NCI-H1105 (cell line): ENCODE results near the gene LCN12.

ENCODE experiments used
- DNase-seq: peaks from one replicate; lab custom pipeline; 2025; lab: John Stamatoyannopoulos, UW

The LCN12 gene, protein sequence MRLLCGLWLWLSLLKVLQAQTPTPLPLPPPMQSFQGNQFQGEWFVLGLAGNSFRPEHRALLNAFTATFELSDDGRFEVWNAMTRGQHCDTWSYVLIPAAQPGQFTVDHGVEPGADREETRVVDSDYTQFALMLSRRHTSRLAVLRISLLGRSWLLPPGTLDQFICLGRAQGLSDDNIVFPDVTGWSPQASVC

DNA sequence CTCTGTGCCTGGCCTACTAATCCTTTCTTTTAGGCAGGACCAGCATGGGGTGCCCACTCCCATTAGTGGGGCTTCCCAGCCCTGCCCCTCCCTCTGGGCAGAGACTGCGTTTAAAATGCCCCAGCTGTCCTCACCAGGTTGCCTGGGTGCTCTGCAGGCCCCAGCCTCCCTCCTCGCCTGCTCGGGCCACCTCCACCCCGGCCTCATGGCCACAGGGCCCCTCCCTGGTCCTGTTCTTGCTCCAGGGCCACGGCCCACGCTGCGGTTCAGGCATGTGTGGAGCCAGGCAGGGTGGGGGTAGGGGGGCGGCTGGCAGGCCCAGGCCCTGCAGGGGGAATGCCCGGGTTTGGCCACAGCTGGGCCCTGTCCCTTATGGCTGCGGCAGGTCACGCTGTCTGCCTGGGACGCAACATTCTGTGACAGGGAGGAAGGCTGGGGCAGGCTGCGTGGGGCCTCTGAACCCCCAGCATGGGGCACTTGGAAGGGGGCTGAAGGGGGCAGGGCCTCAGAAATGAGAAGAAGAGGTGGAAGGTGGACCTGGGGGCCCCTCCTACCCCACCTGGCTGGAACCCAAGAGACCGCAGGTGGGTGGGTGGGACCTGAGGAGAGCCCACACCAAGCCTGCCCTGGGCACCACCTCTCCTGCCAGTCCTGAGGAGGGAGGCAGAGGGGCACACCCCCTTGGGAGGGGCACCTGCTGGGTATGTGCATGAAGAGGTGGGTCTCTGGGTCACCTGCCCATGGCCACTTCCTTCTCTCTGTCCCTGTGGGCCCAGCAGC is at the start of gene LCN12:
Gene LCN12 (plus strand): TSS at position 733 of the 780 bp plus-strand sequence. CDS start 55 bp downstream, outside the sequence.
- DNase-seq, result no peak

DNA sequence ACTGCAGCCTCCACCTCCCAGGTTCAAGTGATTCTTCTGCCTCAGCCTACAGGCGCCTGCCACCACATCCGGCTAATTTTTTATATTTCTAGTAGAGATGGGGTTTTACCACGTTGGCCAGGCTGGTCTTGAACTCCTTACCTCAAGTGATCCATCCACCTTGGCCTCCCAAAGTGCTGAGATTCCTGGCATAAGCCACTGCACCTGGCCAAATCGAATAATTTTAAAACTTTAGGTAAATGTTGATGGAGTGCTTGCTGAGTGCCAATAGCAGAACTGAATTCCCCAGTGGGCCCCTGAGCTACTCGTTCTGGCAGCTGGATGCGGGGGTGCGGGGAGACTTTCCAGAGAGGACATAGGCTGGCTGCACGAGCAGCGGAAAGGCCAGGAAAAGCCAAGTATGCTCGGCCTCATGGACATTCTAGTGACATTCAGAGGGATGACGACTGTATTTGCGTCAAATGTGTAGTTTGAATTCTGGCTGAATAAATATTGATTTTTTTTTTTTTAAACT is 49.0 kb upstream of the LCN12 start:
- DNase-seq, result no peak

DNA sequence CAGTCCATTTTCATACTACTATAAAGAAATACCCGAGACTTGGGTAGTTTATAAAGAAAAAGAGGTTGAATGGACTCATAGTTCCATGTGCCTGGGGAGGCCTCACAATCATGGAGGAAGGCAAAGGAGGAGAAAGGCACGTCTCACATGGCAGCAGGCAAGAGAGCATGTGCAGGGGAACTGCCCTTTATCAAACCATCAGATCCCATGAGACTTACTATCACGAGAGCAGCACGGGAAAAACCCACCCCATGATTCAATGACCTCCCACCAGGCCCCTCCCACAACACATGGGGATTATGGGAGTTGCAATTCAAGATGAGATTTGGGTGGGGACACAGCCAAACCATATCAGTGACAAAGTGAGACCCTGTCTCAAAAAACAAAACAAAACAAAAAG is 45.8 kb upstream of the LCN12 start:
- DNase-seq, result no peak

DNA sequence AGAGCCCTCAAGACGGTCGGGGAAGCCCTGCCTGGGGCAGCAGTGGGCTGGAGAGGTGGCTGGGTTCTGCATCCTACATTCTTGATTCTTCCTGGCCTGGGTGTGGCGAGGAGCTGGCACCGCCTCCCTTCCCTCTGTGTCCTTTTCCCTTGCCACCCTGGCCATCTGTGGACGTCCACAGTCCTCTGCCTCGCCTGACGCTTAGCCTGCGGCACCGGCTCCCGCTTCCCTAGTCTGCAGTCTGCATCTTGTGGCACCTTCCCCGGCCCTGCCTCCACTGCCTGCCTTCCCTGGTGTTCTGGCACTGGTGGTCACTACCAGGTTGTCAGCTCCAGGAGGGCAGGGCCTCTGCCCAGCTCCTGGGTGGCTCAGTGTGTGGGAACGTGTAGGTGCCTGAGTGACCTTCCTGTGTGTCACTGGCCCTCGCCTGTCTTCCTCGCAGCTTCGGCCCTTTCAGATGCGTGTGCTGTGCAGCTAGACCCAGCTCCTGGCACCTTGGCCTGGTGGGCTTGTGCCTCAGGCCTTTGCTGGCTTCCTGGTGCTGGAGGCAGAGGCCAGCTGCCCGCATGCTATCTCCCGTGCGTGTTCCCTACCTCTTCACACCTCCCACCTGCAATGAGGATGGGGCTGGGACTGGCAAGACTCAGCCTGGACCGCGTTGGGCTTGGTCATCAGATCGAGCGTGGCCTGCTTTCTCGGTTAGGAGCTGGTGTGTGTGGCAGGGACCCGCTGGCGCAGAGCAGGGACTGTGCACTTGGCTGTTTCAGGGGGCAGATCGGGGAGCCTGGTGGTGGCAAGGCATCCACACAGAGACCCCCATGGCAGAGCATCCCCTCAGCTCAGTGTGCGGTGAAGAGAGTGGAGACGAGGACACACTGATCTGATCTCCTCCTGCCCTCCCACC is 44.8 kb upstream of the LCN12 start:
- no peak for DNase-seq

DNA sequence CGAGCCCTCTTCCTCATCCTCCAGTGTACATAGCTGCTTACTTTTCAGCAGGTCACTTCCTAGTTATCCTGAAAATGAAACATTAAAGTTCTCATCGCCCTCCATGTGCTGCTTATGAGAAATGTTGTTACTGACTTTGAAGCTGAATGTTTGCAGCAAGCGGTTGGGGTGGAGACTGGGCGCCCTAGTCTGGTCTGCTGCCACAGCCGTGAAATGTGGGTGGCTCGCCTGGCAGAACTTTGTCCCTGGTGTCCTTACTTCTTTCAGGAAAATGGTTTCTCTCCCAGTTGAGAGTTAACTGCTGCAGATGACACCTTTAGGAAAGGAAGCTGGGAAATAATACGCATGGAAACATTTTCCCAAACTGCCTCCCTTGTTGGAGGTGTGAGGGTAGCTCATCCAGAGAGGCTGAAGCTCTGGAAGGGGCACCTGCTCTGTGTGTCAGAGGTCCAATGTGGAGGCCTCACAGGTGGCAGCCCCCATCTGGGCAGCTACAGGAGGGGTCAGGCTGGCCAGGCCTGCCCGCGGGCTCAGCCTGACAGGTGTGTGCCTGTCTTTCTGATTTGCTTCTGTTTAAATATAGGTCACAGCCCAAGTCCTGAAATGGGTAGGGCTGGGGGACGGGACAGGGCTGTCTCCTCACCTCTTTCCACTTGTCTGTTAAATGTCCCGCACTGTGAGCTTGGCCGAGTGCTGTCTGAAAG is 41.7 kb upstream of the LCN12 start:
- no peak for DNase-seq

DNA sequence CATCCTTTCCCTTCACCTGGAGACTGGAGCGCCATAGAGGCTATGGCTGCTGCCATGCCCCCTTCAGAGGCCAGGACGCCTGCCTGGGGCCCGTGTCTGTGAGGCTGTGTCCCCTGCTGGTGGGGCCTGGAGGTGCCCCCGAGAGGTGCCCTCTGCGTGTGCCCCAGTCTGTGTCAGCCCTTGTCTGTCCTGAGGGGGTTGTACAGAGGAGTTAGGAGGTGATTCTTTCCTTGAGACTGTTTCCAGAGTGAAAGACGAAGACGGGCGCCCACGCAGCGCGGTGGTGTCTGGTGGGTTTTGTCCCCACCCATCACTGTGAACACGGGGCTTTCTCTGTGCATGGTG is 41.2 kb upstream of the LCN12 start:
- DNase-seq, result no peak

DNA sequence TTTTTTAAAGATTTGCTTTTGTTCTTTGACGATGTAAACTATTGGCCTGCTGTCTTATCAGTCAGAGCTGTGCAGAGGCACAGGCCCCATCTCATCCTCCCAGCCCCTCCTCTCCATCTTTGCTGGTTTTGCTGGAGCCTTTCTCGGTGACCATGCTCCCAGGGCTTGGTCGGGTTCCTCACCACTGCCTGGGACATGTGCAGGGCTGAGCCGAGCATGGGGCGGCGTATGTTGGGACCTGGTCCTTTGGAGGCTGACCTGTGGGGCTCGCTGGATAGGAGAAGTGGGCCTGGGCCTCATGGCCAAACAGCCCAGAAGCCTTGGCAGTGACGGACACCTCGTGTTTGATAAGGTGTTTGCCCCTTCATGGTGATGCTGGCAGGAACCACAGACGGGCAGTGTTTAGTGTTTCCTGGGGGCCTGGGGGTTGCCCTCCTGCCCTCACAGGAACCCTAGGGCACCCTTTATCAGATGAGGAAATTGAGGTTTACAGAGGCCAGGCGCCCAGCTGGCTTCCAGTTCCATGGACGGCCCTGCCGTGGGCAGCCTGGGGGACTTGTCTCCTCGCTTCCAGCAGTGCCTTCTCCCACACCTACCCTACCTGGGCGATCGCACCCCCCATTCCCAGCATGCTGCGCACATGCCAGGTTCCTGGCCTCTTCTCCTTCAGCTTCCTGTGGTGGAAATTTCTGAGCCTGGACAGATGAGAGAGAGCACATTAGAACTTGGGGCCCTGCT is 38.2 kb upstream of the LCN12 start:
- no peak for DNase-seq

DNA sequence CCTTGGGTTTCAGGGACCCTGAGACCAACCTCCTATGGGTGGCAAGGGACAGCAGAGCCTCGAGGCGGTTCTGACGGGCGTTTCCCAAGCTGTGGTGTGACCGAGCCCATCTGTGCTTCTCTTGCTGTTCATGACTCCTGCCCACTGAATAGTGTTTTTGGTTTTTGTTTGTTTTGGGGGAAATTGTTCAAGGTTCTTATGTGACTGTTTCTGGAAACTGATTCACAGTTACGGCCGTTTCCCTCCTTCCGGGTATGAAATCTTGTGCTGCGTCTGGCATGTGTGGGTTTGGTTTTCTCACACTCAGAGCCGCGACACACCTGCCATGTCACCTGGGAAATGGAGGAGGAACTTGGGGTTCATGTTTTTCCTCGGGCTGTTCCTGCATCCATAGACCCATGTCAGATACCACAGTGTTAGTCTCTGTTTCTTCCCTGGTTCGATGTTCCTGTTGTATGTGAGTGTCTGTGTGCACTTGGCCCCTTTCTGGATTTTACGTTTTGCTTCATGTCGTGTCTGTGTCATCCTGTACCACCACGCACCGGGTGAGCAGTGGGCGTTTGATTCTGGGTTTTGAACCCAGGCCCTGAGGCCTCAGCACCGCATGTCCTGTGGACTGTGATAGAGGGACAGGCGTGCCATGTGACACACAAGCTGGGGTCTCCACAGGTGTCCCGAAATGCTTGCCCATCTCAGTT is 36.3 kb upstream of the LCN12 start:
- DNase-seq, result no peak

DNA sequence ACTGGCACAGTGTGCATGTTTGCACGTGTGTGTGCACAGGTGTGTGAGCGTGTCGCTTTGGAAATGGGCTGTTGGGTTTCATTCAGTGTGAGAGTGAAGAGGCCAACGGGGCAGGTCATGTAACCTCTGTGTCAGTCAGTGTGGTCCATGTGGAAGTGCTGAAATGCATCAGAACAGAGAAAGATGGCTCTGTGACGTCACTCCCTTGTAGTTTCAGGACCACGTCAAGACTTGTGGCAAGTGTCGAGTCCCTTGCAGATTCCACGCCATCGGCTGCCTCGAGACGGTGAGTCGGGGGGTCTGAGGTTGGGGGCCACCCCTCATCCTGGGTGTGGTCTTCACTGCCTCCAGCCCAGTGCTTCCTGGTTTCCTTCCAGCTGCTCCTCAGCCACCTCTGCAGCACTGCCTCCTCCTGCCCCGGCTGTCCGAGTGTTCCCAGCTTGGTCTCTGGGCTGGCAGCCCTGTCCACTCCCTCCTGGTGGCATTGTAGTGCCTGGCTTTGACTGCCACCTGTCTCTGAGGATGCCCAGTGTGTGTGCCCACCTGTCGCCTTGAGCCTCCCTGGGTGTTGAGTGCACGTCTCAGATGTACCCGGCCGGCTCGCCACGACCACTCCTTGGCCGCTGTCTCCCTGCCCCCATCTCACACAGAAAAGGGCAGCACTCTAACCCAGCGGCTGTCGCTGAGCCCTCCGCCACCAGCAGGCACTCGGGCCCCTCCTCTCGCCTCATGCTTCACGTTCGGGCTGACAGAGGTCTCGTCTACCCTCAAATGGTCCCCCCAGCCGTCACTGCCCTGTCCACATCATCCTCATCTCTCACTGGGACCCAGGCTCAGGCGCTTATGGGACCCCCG is 35.5 kb upstream of the LCN12 start:
- no peak for DNase-seq

DNA sequence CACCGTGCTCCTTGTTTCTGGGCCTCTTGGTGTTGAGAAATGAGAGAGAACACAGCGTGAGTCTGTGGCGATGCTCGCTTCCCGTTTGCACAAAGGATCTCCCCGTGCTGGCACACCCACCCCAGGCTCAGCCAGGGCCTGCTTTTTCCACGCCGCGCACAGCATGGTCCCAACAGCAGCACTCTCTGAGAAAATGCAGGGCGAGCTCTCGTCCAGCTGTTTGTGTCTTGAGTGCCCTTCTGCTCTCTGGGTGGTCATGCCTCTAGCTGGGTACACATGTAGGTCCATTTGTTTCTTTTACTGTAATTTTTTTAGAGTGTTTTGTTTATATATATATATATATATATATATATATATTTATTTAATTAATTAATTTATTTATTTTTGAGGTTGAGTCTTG is 34.2 kb upstream of the LCN12 start:
- no peak for DNase-seq

DNA sequence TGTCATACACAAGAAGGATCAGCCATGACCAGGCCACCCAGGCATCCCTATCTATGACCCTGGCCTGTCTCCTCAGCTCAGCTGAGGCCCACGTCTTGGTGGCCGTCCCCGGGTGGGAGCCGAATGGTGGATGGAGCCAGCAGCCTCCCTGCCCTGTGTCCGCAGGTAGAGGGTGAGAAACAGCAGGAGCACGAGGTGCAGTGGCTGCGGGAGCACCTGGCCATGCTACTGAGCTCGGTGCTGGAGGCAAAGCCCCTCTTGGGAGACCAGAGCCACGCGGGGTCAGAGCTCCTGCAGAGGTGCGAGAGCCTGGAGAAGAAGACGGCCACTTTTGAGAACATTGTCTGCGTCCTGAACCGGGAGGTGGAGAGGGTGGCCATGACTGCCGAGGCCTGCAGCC is 32.0 kb upstream of the LCN12 start:
- DNase-seq, result no peak

DNA sequence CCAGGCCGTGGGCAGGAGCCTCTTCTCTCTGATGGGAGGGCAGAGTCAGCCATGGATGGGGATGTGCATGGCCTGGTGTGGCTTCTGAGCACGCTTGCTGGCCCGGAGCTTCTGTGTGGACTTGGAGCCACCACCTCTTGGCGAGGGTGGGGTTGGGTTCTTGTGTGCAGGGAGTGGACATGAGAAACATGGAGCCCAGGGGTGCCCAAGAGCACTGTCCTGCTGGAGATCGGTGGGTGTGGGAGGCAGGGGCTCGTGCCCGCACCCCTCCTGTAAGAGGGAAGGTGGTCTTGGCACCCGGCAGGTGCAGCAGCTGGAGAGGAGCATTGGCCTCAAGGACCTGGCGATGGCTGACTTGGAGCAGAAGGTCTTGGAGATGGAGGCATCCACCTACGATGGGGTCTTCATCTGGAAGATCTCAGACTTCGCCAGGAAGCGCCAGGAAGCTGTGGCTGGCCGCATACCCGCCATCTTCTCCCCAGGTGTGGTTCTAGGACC is 31.3 kb upstream of the LCN12 start:
- DNase-seq, result no peak

DNA sequence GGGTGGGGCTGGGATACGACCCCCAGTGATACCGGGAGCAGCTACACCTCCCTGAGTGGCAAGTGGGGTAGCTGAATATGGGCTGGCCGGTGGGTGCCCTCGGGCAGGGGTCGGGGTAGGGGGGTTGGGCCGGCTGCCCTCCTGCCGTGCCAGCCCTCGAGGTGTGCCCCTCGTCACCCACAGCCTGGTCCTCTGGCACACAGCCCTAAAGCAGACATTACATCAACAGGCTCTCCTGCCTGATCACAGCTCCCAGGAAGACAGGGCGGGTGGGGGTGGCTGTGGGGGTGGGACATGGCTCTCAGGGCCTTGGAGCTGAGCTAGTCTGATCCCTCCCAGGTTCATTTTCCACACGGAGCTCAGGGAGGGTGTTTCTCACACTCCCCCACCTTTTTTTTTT is 30.8 kb upstream of the LCN12 start:
- no peak for DNase-seq

DNA sequence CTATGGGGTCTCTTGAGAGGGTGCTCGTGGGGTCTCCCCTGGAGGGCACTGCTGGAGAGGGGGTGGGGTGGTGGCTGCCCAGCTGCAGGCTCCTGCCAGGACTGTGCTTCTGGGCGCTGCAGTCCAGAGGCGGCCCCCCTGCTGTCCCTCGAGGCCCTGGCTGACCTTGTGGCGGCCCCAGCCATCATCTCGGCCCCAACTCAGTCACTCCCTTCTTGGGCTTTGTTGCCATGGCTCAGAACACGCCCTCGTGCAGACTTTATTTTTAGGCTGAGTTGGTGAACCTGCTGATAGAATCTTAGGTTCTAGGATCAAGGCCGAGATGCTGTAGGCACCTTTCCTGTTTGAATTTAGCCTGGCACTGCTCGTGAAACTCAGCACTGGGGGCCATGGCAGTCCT is 30.4 kb upstream of the LCN12 start:
- DNase-seq, result no peak

DNA sequence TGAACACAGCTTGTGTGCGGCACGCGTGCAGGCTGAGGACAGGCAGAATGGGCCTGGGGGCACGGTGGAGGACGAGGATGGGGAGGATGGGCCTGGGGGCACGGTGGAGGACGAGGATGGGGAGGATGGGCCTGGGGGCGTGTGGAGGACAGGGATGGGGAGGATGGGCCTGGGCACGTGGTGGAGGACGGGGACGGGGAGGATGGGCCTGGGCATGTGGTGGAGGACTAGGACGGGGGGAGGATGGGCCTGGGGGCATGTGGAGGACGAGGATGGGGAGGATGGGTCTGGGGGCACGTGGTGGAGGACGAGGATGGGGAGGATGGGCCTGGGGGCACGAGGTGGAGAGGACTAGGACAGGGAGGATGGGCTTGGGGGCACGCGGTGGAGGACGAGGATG is 29.5 kb upstream of the LCN12 start:
- DNase-seq, result no peak

DNA sequence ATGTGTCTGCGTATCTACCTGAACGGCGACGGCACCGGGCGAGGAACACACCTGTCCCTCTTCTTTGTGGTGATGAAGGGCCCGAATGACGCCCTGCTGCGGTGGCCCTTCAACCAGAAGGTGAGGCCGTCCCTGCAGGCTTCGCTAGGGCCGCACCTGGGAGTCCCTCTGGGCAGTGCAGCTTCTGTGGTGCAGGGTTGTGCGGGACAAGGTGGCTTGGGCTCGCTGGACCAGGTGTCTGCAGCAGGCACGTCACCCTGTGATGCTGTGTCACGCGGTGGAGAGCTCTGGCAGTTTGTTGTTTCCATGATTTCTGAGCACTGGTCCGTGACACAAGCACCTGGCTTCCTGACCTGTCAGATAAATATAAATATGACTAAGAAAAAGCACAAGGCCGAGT is 28.2 kb upstream of the LCN12 start:
- DNase-seq, result no peak

DNA sequence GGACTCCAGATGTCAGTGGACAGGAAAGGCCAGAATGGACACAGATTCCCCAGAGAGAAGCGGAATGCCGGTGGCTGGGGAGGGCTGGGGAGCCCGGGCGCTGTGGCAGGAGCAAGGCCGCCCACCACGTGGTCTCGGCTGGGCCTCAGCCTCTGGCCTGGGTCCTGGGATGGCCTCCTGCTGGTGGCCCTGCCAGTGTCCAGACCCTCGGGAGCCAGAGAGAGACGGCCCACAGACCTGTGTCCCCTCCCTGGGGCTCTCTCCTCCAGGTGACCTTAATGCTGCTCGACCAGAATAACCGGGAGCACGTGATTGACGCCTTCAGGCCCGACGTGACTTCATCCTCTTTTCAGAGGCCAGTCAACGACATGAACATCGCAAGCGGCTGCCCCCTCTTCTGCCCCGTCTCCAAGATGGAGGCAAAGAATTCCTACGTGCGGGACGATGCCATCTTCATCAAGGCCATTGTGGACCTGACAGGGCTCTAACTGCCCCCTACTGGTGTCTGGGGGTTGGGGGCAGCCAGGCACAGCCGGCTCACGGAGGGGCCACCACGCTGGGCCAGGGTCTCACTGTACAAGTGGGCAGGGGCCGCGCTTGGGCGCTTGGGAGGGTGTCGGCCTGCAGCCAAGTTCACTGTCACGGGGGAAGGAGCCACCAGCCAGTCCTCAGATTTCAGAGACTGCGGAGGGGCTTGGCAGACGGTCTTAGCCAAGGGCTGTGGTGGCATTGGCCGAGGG is 26.5 kb upstream of the LCN12 start:
- no peak for DNase-seq

DNA sequence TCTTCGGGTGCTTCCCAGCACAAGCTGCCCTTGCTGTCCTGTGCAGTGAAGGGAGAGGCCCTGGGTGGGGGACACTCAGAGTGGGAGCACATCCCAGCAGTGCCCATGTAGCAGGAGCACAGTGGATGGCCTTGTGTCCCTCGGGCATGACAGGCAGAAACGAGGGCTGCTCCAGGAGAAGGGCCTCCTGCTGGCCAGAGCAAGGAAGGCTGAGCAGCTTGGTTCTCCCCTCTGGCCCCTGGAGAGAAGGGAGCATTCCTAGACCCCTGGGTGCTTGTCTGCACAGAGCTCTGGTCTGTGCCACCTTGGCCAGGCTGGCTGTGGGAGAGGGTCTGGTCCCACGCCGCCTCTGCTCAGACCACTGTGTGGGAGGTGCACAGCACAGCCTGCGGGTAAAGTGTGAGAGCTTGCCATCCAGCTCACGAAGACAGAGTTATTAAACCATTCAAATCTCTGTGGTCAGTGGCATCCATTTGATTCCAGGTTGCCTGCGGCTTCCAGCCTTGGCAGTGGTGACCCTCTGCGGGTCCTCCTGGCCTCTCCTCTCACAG is 25.8 kb upstream of the LCN12 start:
- no peak for DNase-seq

DNA sequence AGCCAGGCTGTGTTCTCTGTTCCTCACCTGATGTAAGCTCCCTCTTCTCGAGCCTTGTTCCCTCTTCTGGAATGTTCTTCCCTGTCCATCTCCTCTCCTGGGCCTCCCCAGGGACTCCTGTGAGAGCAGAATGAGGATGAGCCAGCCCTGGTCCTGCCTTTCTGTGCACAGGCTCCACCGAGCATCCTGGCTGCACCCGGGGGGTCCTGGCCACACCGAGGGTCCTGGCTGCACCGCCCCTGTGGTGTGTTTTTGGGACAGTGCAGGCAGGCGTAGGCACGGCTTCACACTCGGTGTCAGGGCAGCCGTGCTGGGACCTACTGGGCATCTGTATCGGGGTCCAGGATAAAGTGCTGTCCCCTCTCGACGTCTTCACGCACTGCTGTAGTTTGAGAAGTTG is 25.3 kb upstream of the LCN12 start:
- no peak for DNase-seq
